ENCODE results near the gene SSNA1. TPM values are rescaled to one million over a fixed set of nuclear protein-coding genes. Genes with fewer than 3 reads are reported as not detected.

SSNA1 gene
- total and polyA plus RNA-seq, 5 donors = 43.2 to 86.4 (median 50.1) TPM

- H3K27me3 ChIP-seq (ENCODE audit: control insufficient read depth, insufficient read depth) = no peaks in the 10 kb centered on the region
- no peak overlapping the region for H3K27ac ChIP-seq (ENCODE audit: low read length)
- intact Hi-C loops (cut with DNase I) = no loop called here
- H3K4me1 ChIP-seq (ENCODE audit: control insufficient read depth, insufficient read depth, low read length) = no peaks in the 10 kb centered on the region
- ATAC-seq (no peak), DNase-seq (no peak)
- H3K9me3 ChIP-seq (ENCODE audit: control insufficient read depth, low read length) = no peaks in the 10 kb centered on the region
- 85% methylated on average over 19 of the region's 19 CpGs for WGBS
- no peak overlapping the region for H3K4me3 ChIP-seq (ENCODE audit: low read length)
Observed at GRCh38 chr9:137198051-137198901, 9.8 kb downstream of the SSNA1 start.

- intact Hi-C loops (cut with DNase I) = no loop called here
- 73% methylated on average over 11 of the region's 11 CpGs for WGBS
- Histone ChIP-seq H3K9me3 (ENCODE audit: control insufficient read depth, low read length) (no peaks in the 10 kb centered on the region), H3K4me3 (ENCODE audit: low read length) (no peak overlapping the region), H3K27ac (ENCODE audit: low read length) (no peak overlapping the region), H3K4me1 (ENCODE audit: control insufficient read depth, insufficient read depth, low read length) (no peaks in the 10 kb centered on the region), H3K27me3 (ENCODE audit: control insufficient read depth, insufficient read depth) (no peaks in the 10 kb centered on the region)
- DNase-seq = no peak
- ATAC-seq = no peak
Observed at GRCh38 chr9:137198902-137199283, 10.4 kb downstream of the SSNA1 start.

- H3K9me3 ChIP-seq (ENCODE audit: control insufficient read depth, low read length) = no peaks in the 10 kb centered on the region
- WGBS = 8% methylated on average over 51 of the region's 51 CpGs
- no peaks in the 10 kb centered on the region for H3K27me3 ChIP-seq (ENCODE audit: control insufficient read depth, insufficient read depth)
- DNase-seq (peak in 1 of 3 donors; percentile 79), ATAC-seq (no peak)
- intact Hi-C loops (cut with DNase I) = no loop called here
- H3K4me3 ChIP-seq (ENCODE audit: low read length) = peak overlapping the region; percentile 78
- no peak overlapping the region for H3K27ac ChIP-seq (ENCODE audit: low read length)
- H3K4me1 ChIP-seq (ENCODE audit: control insufficient read depth, insufficient read depth, low read length) = peaks cover 5% of the 10 kb centered on the region
Observed at GRCh38 chr9:137199411-137200121, 11.1 kb downstream of the SSNA1 start.

- no peaks in the 10 kb centered on the region for H3K27me3 ChIP-seq (ENCODE audit: control insufficient read depth, insufficient read depth)
- under 1% methylated on average over 118 of the region's 118 CpGs for WGBS
- peak within 1 kb of the TSS; percentile 78 for H3K4me3 ChIP-seq (ENCODE audit: low read length)
- H3K9me3 ChIP-seq (ENCODE audit: control insufficient read depth, low read length) = no peaks in the 10 kb centered on the region
- intact Hi-C loops (cut with DNase I) = no loop called here
- H3K4me1 ChIP-seq (ENCODE audit: control insufficient read depth, insufficient read depth, low read length) = peaks cover 7% of the 10 kb centered on the region
- DNase-seq = peak; percentile 100
- peak within 1 kb of the TSS; percentile 85 for H3K27ac ChIP-seq (ENCODE audit: low read length)
- ATAC-seq = peak; percentile 98
Observed at GRCh38 chr9:137200311-137201204, 12.1 kb downstream of the SSNA1 start, which contains the start of gene TPRN. TPRN (minus strand) TSS chr9:137200741; CDS start chr9:137200711, 30 bp downstream.

GRCh38 chr9:137201205-137201868, 12.9 kb downstream of the SSNA1 start:
- Histone ChIP-seq H3K27me3 (ENCODE audit: control insufficient read depth, insufficient read depth) (no peaks in the 10 kb centered on the region), H3K27ac (ENCODE audit: low read length) (peak overlapping the region; percentile 85), H3K4me3 (ENCODE audit: low read length) (peak overlapping the region; percentile 49), H3K9me3 (ENCODE audit: control insufficient read depth, low read length) (no peaks in the 10 kb centered on the region), H3K4me1 (ENCODE audit: control insufficient read depth, insufficient read depth, low read length) (peaks cover 10% of the 10 kb centered on the region)
- ATAC-seq = no peak
- DNase-seq = no peak
- intact Hi-C loops (cut with DNase I) = no loop called here
- WGBS = 14% methylated on average over 23 of the region's 23 CpGs

GRCh38 chr9:137202966-137203365, 14.5 kb downstream of the SSNA1 start:
- Histone ChIP-seq H3K4me1 (ENCODE audit: control insufficient read depth, insufficient read depth, low read length) (peaks cover 14% of the 10 kb centered on the region), H3K4me3 (ENCODE audit: low read length) (no peak overlapping the region), H3K27me3 (ENCODE audit: control insufficient read depth, insufficient read depth) (no peaks in the 10 kb centered on the region), H3K9me3 (ENCODE audit: control insufficient read depth, low read length) (no peaks in the 10 kb centered on the region), H3K27ac (ENCODE audit: low read length) (no peak overlapping the region)
- DNase-seq (no peak), ATAC-seq (no peak)
- 71% methylated on average over 8 of the region's 8 CpGs for WGBS
- intact Hi-C loops (cut with DNase I) = no loop called here

GRCh38 chr9:137204731-137205125, 16.3 kb downstream of the SSNA1 start:
- no peaks in the 10 kb centered on the region for H3K9me3 ChIP-seq (ENCODE audit: control insufficient read depth, low read length)
- 15% methylated on average over 21 of the region's 21 CpGs for WGBS
- intact Hi-C loops (cut with DNase I) = no loop called here
- no peaks in the 10 kb centered on the region for H3K27me3 ChIP-seq (ENCODE audit: control insufficient read depth, insufficient read depth)
- peak overlapping the region; percentile 89 for H3K4me3 ChIP-seq (ENCODE audit: low read length)
- no peak for DNase-seq
- H3K4me1 ChIP-seq (ENCODE audit: control insufficient read depth, insufficient read depth, low read length) = peaks cover 14% of the 10 kb centered on the region
- no peak overlapping the region for H3K27ac ChIP-seq (ENCODE audit: low read length)
- ATAC-seq = no peak

- H3K9me3 ChIP-seq (ENCODE audit: control insufficient read depth, low read length) = no peaks in the 10 kb centered on the region
- WGBS = under 1% methylated on average over 98 of the region's 98 CpGs
- intact Hi-C loops (cut with DNase I) = no loop called here
- peak within 1 kb of the TSS; percentile 89 for H3K4me3 ChIP-seq (ENCODE audit: low read length)
- H3K4me1 ChIP-seq (ENCODE audit: control insufficient read depth, insufficient read depth, low read length) = peaks cover 14% of the 10 kb centered on the region
- H3K27me3 ChIP-seq (ENCODE audit: control insufficient read depth, insufficient read depth) = no peaks in the 10 kb centered on the region
- peak within 1 kb of the TSS; percentile 35 for H3K27ac ChIP-seq (ENCODE audit: low read length)
- DNase-seq = peak; percentile 92 to 97 (median 96)
- peak; percentile 74 for ATAC-seq
Observed at GRCh38 chr9:137205126-137206069, 16.9 kb downstream of the SSNA1 start, which contains the start of the genes NDOR1 and TMEM203. NDOR1 (plus strand) TSS chr9:137205700; CDS start chr9:137205778, 78 bp downstream. TMEM203 (minus strand) TSS chr9:137205648; CDS start chr9:137205414, 234 bp downstream.

GRCh38 chr9:137206602-137207001, 18.1 kb downstream of the SSNA1 start:
- peaks cover 14% of the 10 kb centered on the region for H3K4me1 ChIP-seq (ENCODE audit: control insufficient read depth, insufficient read depth, low read length)

More at GRCh38 chr9:137206602-137207001, 18.1 kb downstream of the SSNA1 start:
- no peaks in the 10 kb centered on the region for H3K9me3 ChIP-seq (ENCODE audit: control insufficient read depth, low read length)
- H3K27me3 ChIP-seq (ENCODE audit: control insufficient read depth, insufficient read depth) = no peaks in the 10 kb centered on the region
- ATAC-seq (no peak), DNase-seq (no peak)
- H3K27ac ChIP-seq (ENCODE audit: low read length) = no peak overlapping the region
- H3K4me3 ChIP-seq (ENCODE audit: low read length) = peak overlapping the region; percentile 89
- intact Hi-C loops (cut with DNase I) = no loop called here
- WGBS = 67% methylated on average over 7 of the region's 7 CpGs
